HepG2 (cell line): ENCODE results near the gene BRCA1. TPM values are rescaled to one million over a fixed set of nuclear protein-coding genes. Genes with fewer than 3 reads are reported as not detected.

Experiments
- ATAD3A ChIP-seq: sonication (generic); formaldehyde crosslinking; IDR thresholded peaks from 2 replicates; pipeline ENCODE4 v1.4.0; 2020; ENCODE audit warnings: missing genetic modification reagents
- HNF4G ChIP-seq, 2 experiments: sonication (generic) in 1 of 2; formaldehyde crosslinking in 1 of 2; IDR thresholded peaks; 2 replicates each; pipeline versions ENCODE4 v1.4.0 to v1.6.1; 2011 to 2020; ENCODE audit warnings: borderline replicate concordance in 2 of 2, low read depth in 2 of 2, mild to moderate bottlenecking in 2 of 2, low read length in 1 of 2, missing genetic modification reagents in 1 of 2, moderate library complexity in 1 of 2
- IRF2 ChIP-seq: IDR thresholded peaks from 2 replicates; pipeline ENCODE4 v1.6.1; 2018; ENCODE audit warnings: missing genetic modification reagents, missing compliant biosample characterization
- KDM5A ChIP-seq: fragments of 200-600 bp; sonication (generic); IDR thresholded peaks from 2 replicates; pipeline ENCODE4 v1.7.0; 2018; ENCODE audit warnings: antibody characterized with exemption, mild to moderate bottlenecking, low read length, borderline replicate concordance
- MAZ ChIP-seq, 2 experiments: sonication (generic) in 1 of 2; formaldehyde crosslinking in 1 of 2; IDR thresholded peaks; 2 replicates each; pipeline versions ENCODE4 v1.5.0 to v1.6.1; 2012 to 2020; ENCODE audit warnings: low read depth in 2 of 2, mild to moderate bottlenecking in 2 of 2, borderline replicate concordance in 1 of 2, improper control_type of control experiment in 1 of 2, low read length in 1 of 2, missing genetic modification reagents in 1 of 2, moderate library complexity in 1 of 2
- NCOA2 ChIP-seq: sonication (generic); formaldehyde crosslinking; IDR thresholded peaks from 2 replicates; pipeline ENCODE4 v1.8.0; 2022; ENCODE audit warnings: inconsistent platforms
- NFE2 ChIP-seq: sonication (generic); formaldehyde crosslinking; IDR thresholded peaks from 2 replicates; pipeline ENCODE4 v1.4.0; 2020; ENCODE audit warnings: missing genetic modification reagents
- PREB ChIP-seq: sonication (generic); formaldehyde crosslinking; IDR thresholded peaks from 2 replicates; pipeline ENCODE4 v1.4.0; 2020; ENCODE audit warnings: missing genetic modification reagents
- ZBTB40 ChIP-seq, 2 experiments: fragments of 450-650 bp in 1 of 2; sonication (generic) in 1 of 2; formaldehyde crosslinking in 1 of 2; IDR thresholded peaks; 2 replicates each; pipeline versions ENCODE4 v1.6.1 to v1.8.0; 2016 to 2022; ENCODE audit warnings: antibody characterized with exemption in 1 of 2, mild to moderate bottlenecking in 1 of 2, missing genetic modification reagents in 1 of 2
- ZFY ChIP-seq: sonication (generic); formaldehyde crosslinking; IDR thresholded peaks from 2 replicates; pipeline ENCODE4 v1.4.0; 2020; ENCODE audit warnings: missing genetic modification reagents
- ZNF770 ChIP-seq: sonication (generic); formaldehyde crosslinking; IDR thresholded peaks from 2 replicates; pipeline ENCODE4 v1.5.0; 2020; ENCODE audit warnings: mild to moderate bottlenecking, missing genetic modification reagents
- polyA plus RNA-seq, 8 experiments: library from polyadenylated mRNA; depleted of rRNA in 3 of 8; stranded (reverse) in 7 of 8; unstranded in 1 of 8; fragments of >200 nt; fragmentation: Illumina TruSeq in 4 of 8; extraction: Trizol in 4 of 8; gene quantifications; 2 replicates each; pipeline versions ENCODE4 v1.2.1 to v1.2.3, GENCODE V29; 2011 to 2016; ENCODE audit warnings: low read depth in 4 of 8, missing spikeins in 1 of 8, mixed read lengths in 1 of 8; ENCODE audit not compliant: insufficient read depth in 1 of 8
- total RNA-seq, 5 experiments: library from RNA; depleted of rRNA; stranded (reverse); fragments of >200 nt; fragmentation: Illumina TruSeq; extraction: Trizol; gene quantifications; 2 replicates each; pipeline ENCODE4 v1.2.3, GENCODE V29; 2016; ENCODE audit warnings: low read depth in 1 of 5

Gene BRCA1
- total and polyA plus RNA-seq, 2 of the 13 experiments (the other 11 are each of a cell fraction or from before 2014, with no cell fraction given) = 13.3 to 37.5 TPM

GRCh38 chr17:42997984-42998938 is 126.9 kb downstream of the BRCA1 start, which contains the start of gene RPL27 (continued):
- TF ChIP-seq ZNF770 = peak; percentile 68
- peak; percentile 100 for TF ChIP-seq ZFY (CRISPR knock-in tag)
- peak; percentile 100 for TF ChIP-seq ZBTB40 (IDR thresholded peaks at IDR 0.05)
- peak; percentile 100 for TF ChIP-seq ZBTB40 (CRISPR knock-in tag; IDR thresholded peaks at IDR 0.05)
- peak; percentile 100 for TF ChIP-seq IRF2 (CRISPR knock-in tag)
- peak; percentile 51; the same call in 1 of the 2 replicates for TF ChIP-seq NFE2 (CRISPR knock-in tag)
- peak; percentile 94 for TF ChIP-seq KDM5A
- peak; percentile 35; the same call in 1 of the 2 replicates for TF ChIP-seq HNF4G (IDR thresholded peaks at IDR 0.05; ENCODE audit: borderline replicate concordance, low read depth, low read length)
- peak; percentile 86 for TF ChIP-seq HNF4G (CRISPR knock-in tag; IDR thresholded peaks at IDR 0.05; ENCODE audit: borderline replicate concordance, low read depth)
- no peak for TF ChIP-seq ATAD3A
- TF ChIP-seq PREB = no peak
- peak; percentile 87 for TF ChIP-seq NCOA2 (CRISPR knock-in tag)
- peak; percentile 90 for TF ChIP-seq MAZ (IDR thresholded peaks at IDR 0.05; ENCODE audit: borderline replicate concordance, low read depth, low read length)
- peak; percentile 97 for TF ChIP-seq MAZ (CRISPR knock-in tag; IDR thresholded peaks at IDR 0.05; ENCODE audit: low read depth)
